ENCODE measurements around the gene TSPAN9. TPM values are rescaled to one million over a fixed set of nuclear protein-coding genes. Genes with fewer than 3 reads are reported as not detected.
A peak's percentile ranks its signal among the peaks of the same experiment; 100 is the strongest.

Gene TSPAN9
- total RNA-seq, 1 experiment from 2014 or later, result 9.6 TPM

GRCh38 chr12:3216726-3217682, 139.8 kb downstream of the TSPAN9 start:
- DNase-seq, result peak in 1 of 2 experiments; percentile 41
- intact Hi-C loops (cut with micrococcal nuclease; ENCODE audit: unreplicated experiment), result no loop called here
- 0 out of 2 replicates have a peak, but pooled peaks cover 5% of the 10 kb centered on the region for H3K27me3 ChIP-seq (ENCODE audit: insufficient read depth, low read depth)
- H3K9me2 ChIP-seq (ENCODE audit: insufficient read depth), result no peaks in the 10 kb centered on the region
- CTCF ChIA-PET, result no interaction called here
- no peak overlapping the region for H3K4me3 ChIP-seq
- H4K20me1 ChIP-seq (ENCODE audit: insufficient read depth), result no peaks in the 10 kb centered on the region; the same call in 1 of the 2 replicates
- TF ChIP-seq EZH2 (IDR thresholded peaks at IDR 0.05; ENCODE audit: low read depth) (no peak), CTCF (conservative IDR thresholded peaks at IDR 0.05) (no peak)
- POLR2A ChIA-PET (ENCODE audit: unreplicated experiment), result no interaction called here
- no peak overlapping the region for H3K4me2 ChIP-seq
- peaks cover 6% of the 10 kb centered on the region; the same call in 1 of the 2 replicates for H3K4me1 ChIP-seq (replicated peaks; ENCODE audit: insufficient read depth)
- no TSS peak for BruUV-seq (replicated peaks)
- H3K9me3 ChIP-seq (ENCODE audit: insufficient read depth, low read depth), result no peaks in the 10 kb centered on the region
- H3K36me3 ChIP-seq (ENCODE audit: low read depth), result no peaks in the 10 kb centered on the region
- no peaks in the 10 kb centered on the region for H3F3A ChIP-seq (ENCODE audit: insufficient read depth, low read depth)
- no peak overlapping the region for H3K27ac ChIP-seq
- no peak overlapping the region for H2AFZ ChIP-seq
- no peaks in the 10 kb centered on the region for H3K79me2 ChIP-seq (ENCODE audit: low read depth)

- intact Hi-C loops (cut with micrococcal nuclease; ENCODE audit: unreplicated experiment), result no loop called here
- Histone ChIP-seq H4K20me1 (ENCODE audit: insufficient read depth) (no peaks in the 10 kb centered on the region), H3K79me2 (ENCODE audit: low read depth) (no peaks in the 10 kb centered on the region), H3K4me2 (no peak overlapping the region), H3K4me1 (replicated peaks; ENCODE audit: insufficient read depth) (peaks cover 6% of the 10 kb centered on the region; the same call in 1 of the 2 replicates), H3K27ac (no peak overlapping the region), H3K9me2 (ENCODE audit: insufficient read depth) (no peaks in the 10 kb centered on the region), H2AFZ (no peak overlapping the region), H3K4me3 (no peak overlapping the region), H3K27me3 (ENCODE audit: insufficient read depth, low read depth) (0 out of 2 replicates have a peak, but pooled peaks cover 4% of the 10 kb centered on the region), H3K9me3 (ENCODE audit: insufficient read depth, low read depth) (no peaks in the 10 kb centered on the region), H3F3A (ENCODE audit: insufficient read depth, low read depth) (no peaks in the 10 kb centered on the region), H3K36me3 (ENCODE audit: low read depth) (no peaks in the 10 kb centered on the region)
- TF ChIP-seq CTCF (conservative IDR thresholded peaks at IDR 0.05), result no peak
- no peak for TF ChIP-seq EZH2 (IDR thresholded peaks at IDR 0.05; ENCODE audit: low read depth)
- POLR2A ChIA-PET (ENCODE audit: unreplicated experiment), result no interaction called here
- CTCF ChIA-PET, result no interaction called here
- no TSS peak for BruUV-seq (replicated peaks)
- no peak for DNase-seq
These were observed 140.5 kb downstream of the TSPAN9 start for GRCh38 chr12:3217683-3218079.

GRCh38 chr12:3218228-3219171, 141.3 kb downstream of the TSPAN9 start:
- no TSS peak for BruUV-seq (replicated peaks)
- TF ChIP-seq EZH2 (IDR thresholded peaks at IDR 0.05; ENCODE audit: low read depth), result no peak
- TF ChIP-seq CTCF (conservative IDR thresholded peaks at IDR 0.05), result no peak
- H4K20me1 ChIP-seq (ENCODE audit: insufficient read depth), result no peaks in the 10 kb centered on the region
- intact Hi-C loops (cut with micrococcal nuclease; ENCODE audit: unreplicated experiment), result no loop called here
- POLR2A ChIA-PET (ENCODE audit: unreplicated experiment), result interaction anchor here (0.6 kb wide), 1 partner anchor 20 kb away, joined by 3 read pairs; no protein-coding TSS in a partner anchor
- H3K36me3 ChIP-seq (ENCODE audit: low read depth), result no peaks in the 10 kb centered on the region
- no peak overlapping the region for H3K27ac ChIP-seq
- no peaks in the 10 kb centered on the region for H3K9me3 ChIP-seq (ENCODE audit: insufficient read depth, low read depth)
- peak in 1 of 2 experiments; percentile 58 for DNase-seq
- H3K4me3 ChIP-seq, result no peak overlapping the region
- no peak overlapping the region for H3K4me2 ChIP-seq
- CTCF ChIA-PET, result no interaction called here
- 0 out of 2 replicates have a peak, but pooled peaks cover 6% of the 10 kb centered on the region for H3K27me3 ChIP-seq (ENCODE audit: insufficient read depth, low read depth)
- no peaks in the 10 kb centered on the region for H3F3A ChIP-seq (ENCODE audit: insufficient read depth, low read depth)
- no peak overlapping the region for H2AFZ ChIP-seq
- no peaks in the 10 kb centered on the region for H3K9me2 ChIP-seq (ENCODE audit: insufficient read depth)
- peaks cover 6% of the 10 kb centered on the region; the same call in 1 of the 2 replicates for H3K4me1 ChIP-seq (replicated peaks; ENCODE audit: insufficient read depth)
- no peaks in the 10 kb centered on the region for H3K79me2 ChIP-seq (ENCODE audit: low read depth)
